ENCODE results near the gene MYF6. TPM values are rescaled to one million over a fixed set of nuclear protein-coding genes. Genes with fewer than 3 reads are reported as not detected.
"Not testable (repeated sequence)": the region's sequence is repeated elsewhere in the genome, so short reads cannot be mapped to it uniquely, and the experiment has no call there.

Gene MYF6
- total RNA-seq (2014; rRNA removed; shearing (Covaris generic)), result not detected in 2 replicates

DNA sequence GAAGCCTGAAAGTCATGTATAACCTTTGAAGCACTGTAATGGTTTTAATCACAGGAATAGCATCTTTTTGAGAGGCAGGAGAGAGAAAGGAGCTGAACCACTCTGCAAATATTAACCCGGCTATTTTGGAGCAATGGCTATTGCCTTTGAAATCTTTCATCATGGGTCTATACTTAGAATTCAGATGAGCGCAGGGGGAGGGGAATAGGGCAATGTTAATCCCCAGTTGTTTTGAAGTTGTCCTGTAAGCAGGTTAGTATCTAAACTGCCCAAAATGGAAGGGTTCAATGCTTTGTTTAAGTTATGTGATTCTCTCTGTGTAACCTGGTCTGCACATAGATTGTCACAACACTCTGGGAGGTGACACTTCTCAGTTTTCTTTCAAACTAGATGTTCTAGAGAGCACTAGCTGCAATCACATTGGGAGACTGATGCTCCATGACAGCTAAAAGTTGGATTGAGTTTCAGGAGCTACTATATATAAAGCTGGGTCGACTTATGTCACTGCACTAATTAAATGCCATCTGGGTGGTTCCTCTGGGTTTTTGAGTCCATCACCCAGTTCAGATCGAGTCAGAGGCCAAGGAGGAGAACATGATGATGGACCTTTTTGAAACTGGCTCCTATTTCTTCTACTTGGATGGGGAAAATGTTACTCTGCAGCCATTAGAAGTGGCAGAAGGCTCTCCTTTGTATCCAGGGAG, at the start of gene MYF6:
Gene MYF6, plus strand, starts transcription at position 509 of the 704 bp plus-strand sequence. Its CDS starts 86 bp downstream, at position 595.
- DNase-seq (ENCODE audit: low spot score), result no peak

DNA sequence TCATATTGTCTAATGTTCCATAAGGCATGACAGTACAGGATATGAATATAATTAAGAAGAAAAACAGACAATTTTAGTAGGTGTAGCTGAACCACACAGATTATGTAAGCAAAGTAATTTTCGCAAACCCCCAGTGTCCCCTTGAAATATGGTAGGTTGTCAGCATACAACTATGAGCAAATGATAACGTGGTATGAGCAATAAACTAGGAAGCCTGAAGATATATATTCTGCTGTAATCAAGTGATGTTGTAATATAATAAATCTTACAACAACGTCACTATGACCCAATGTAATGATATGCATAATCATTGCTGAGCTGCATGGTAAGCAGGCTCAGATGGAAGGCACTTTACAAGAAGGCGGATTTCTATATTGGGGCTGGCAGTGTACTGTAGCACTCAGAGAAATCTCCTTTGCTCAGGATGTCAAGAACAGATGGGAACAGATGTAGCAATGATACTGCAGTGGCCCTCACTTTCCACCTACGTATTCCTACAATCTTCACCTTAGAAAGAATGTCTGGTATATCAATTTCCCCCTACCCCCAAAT, 47.8 kb upstream of the MYF6 start:
- DNase-seq (ENCODE audit: low spot score), result no peak

- DNase-seq (ENCODE audit: low spot score), result no peak
These were observed 44.8 kb upstream of the MYF6 start for GRCh38 chr12:80662586-80662985.

- no peak for DNase-seq (ENCODE audit: low spot score)
These were observed 37.2 kb upstream of the MYF6 start for GRCh38 chr12:80670214-80670613.

GRCh38 chr12:80676042-80676636, 31.3 kb upstream of the MYF6 start:
- DNase-seq (ENCODE audit: low spot score), result not testable (repeated sequence)

DNA sequence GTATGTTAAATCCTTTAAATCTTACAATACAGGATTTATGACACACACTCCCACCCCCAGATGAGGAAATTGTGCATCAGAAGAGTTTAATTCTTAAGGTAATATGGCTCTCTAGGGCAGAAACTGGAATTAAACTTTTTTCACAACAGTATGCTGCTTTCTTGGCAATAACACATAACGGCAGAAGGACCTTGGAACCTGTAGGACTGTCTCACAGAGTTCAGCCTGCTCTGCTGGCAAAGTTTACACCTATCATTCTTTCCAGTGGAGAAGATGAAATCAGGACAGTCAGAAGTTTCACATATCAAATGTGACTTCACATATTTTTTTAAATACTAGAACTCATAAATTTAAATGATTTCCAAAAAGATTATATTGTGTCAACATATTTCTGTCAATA, 30.6 kb upstream of the MYF6 start:
- no peak for DNase-seq (ENCODE audit: low spot score)

- DNase-seq (ENCODE audit: low spot score), result no peak
These were observed 29.4 kb upstream of the MYF6 start for GRCh38 chr12:80677994-80678393.

- DNase-seq (ENCODE audit: low spot score), result no peak
These were observed 27.9 kb upstream of the MYF6 start for GRCh38 chr12:80679346-80680131.

DNA sequence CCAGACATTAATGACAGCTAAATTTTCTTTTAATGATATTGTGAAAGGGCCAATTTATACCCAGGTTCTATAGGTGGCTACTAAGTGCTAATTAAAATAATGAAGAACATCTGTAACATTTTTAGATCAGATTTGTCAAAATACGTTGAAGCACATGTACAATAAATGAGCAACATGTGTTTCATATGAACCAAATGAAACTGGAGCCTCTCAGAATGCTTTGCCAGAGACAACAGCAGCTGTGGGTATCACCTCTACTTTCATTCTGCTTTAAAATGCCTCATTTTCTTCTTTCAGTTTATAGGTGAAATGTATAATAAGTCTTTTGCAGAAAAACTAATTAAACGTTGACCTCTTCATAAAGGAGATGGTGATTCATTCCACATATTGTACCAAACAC, 26.1 kb upstream of the MYF6 start:
- DNase-seq (ENCODE audit: low spot score), result no peak

DNA sequence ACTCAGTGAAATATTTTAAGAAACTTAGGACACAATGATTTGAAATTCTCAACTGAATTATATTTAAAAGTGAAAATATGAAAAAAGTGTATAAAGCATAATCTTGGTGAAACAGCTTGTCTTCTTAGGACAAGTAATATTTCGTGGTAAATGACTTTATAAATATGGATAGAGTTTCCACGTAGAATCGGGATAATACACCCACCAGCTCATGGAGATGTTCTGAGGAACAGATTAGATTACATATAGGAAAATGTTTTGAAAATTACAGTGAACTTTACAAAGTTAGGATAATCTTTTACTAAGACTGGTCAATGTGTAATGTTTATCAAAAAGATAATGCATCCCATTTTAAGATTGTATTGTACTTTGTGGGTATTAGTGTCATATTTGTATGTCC, 25.6 kb upstream of the MYF6 start:
- no peak for DNase-seq (ENCODE audit: low spot score)

- DNase-seq (ENCODE audit: low spot score), result no peak
These were observed 23.3 kb upstream of the MYF6 start for GRCh38 chr12:80684077-80684495.

DNA sequence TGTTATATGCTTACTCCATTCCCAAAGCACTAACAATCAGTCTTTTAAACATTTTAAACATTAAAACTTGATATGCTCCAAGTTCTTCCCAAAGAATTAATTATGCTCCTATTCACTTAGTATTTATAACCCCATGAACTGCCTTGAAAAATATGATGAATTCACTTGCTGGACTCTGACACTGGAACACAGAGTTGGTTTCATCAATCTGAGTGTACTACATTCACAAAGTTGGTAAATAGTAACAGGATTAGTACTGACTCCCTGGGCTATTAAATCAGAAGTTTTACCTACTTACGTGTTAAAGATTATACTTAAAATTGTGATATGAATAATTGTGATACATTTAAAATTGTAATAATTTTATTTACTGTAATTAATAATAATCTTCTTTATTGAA, 17.3 kb upstream of the MYF6 start:
- DNase-seq (ENCODE audit: low spot score), result no peak

GRCh38 chr12:80690513-80690912, 16.9 kb upstream of the MYF6 start:
- no peak for DNase-seq (ENCODE audit: low spot score)

DNA sequence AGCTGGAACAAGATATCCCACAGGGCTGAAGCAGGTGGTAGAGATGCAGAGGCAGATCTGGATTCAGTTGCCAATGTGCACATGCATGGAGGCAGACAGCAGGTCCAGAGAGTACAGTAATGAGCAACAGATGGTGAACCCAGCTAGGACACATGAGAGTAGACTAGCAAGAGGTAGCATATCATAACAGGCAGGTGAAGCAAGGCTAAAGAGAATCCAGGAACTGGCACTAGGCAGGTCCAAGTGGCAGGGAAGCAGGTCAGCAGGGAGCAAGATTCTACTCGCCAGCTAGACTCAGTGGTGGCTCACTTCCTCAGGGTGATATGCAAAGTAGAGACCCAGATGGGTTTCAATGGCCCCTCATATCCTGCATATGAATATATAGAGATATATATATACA, 15.3 kb upstream of the MYF6 start:
- no peak for DNase-seq (ENCODE audit: low spot score)

DNA sequence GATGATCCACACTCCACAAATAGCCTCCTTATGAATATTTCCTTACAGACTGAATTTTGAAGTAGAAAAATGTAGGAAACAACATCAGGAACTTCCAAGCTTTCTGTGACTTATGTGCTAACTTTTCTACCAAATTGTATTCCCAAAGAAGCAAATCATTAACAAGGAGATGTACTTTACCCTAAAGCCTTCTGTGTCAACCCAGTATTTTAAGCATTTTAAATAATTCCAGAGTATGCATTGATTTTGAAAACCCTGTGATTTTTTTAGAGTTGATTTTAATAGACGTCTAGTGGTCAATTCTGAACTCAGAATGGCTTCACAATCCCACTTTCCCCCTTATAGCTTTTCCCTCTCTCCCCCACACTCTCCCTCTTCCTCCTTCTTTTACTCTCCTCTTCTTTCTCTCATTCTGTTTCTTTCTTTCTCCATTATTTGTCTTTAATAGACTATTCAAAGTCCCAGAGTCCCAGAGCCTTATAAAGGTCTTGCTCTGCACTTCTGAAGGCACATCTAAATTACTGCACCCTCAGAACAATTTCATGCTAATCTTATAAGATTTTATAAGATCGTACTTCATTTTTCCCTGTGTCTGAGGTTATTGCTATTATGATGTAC, 10.1 kb upstream of the MYF6 start:
- DNase-seq (ENCODE audit: low spot score), result no peak

DNA sequence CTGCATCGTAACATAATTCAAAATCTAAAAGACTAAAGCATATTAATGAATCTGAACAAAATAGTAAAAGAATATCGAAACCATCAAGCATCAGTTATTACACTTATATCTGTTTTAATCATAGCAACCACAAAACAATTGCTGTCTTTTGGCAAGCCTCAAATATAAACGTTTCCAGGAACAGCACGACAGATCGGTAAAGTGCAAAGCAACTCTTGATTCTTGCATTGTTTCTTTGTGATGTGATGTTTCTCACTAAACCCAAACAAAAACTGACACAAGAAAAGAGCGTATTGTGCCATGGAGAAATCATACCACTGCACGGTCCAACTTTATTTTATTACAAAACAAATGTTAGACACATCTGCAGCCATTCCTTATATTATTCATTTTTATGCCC, 9.2 kb upstream of the MYF6 start:
- no peak for DNase-seq (ENCODE audit: low spot score)

DNA sequence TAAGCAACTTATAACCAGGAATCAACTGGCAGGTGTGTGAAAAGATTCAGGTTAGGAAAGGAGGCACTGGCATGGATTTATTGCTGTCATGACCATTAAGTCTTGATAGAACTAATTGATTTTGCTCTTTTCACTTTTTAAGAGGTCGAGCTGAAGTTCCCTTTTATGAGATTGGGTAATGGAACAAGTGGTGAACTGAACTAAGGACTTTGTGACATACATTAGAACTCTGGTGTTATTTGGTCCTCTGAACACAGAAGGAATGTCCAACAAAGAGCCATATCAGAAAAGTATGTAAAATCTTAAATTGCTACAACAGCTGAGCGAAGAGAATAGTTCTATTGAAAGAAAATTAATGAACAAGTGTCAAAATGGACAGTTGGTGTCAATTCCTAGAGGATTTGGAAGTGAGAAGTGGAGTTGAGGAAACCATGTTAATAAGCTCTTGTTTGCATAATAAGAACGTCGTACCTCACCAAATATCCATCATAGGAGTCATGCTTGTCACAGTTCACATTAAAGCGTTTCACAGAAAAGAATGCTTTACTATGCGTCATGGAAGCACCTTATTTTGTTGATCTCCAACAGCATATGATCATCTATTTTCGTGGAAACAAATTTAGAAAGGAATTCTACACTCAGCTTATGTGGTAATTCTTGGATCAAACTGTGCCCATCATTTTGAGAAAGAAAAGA, 8.4 kb upstream of the MYF6 start:
- DNase-seq (ENCODE audit: low spot score), result no peak

GRCh38 chr12:80700327-80700726, 7.1 kb upstream of the MYF6 start:
- no peak for DNase-seq (ENCODE audit: low spot score)

GRCh38 chr12:80701388-80701787, 6.0 kb upstream of the MYF6 start:
- DNase-seq (ENCODE audit: low spot score), result no peak

GRCh38 chr12:80702889-80703805, 4.3 kb upstream of the MYF6 start:
- DNase-seq (ENCODE audit: low spot score), result peak; percentile 60
